GM18502 (cell line): ENCODE measurements around the gene ITIH2.

Source experiments
- ATAC-seq: cut with Tn5 transposase; IDR thresholded peaks from one replicate; pipeline ENCODE4 v1.9.1; 2021; ENCODE audit warnings: mild to moderate bottlenecking; ENCODE audit not compliant: unreplicated experiment, poor library complexity

Gene ITIH2

GRCh38 chr10:7788639-7789286 lies 85.6 kb downstream of the ITIH2 start:
- peak; percentile 20 for ATAC-seq

GRCh38 chr10:7789390-7789789 lies 86.3 kb downstream of the ITIH2 start:
- no peak for ATAC-seq

GRCh38 chr10:7792541-7792940 lies 89.4 kb downstream of the ITIH2 start:
- ATAC-seq = no peak

GRCh38 chr10:7794251-7795026 lies 91.3 kb downstream of the ITIH2 start:
- no peak for ATAC-seq

GRCh38 chr10:7795605-7796004 lies 92.5 kb downstream of the ITIH2 start:
- ATAC-seq = no peak

DNA sequence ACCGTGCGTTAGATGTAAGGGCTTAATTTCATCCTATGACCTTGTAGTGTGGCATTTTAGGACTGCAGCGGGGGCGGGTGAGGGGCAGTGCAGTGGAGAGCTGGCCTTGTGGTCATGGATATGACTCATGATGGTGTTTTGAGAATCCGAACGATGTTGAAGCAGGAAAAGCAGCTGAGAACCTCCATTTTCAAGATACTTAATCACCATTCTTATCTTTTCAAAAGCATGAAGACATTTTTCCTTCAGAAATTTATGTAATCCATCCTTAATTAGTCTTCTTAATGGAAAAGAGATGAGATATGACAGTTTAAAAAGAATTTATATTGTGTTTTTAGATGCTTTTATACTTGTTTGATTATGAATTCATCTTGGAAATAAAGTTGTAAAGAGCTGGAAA lies 94.5 kb downstream of the ITIH2 start:
- no peak for ATAC-seq
